Caco-2 (cell line): Measurements from ENCODE around the gene SNX24. TPM values are rescaled to one million over a fixed set of nuclear protein-coding genes. Genes with fewer than 3 reads are reported as not detected.

ENCODE experiments used
- BruUV-seq: library from RNA; stranded (reverse); fragments of 400-500 nt; replicated peaks from 2 replicates; lab custom pipeline; 2021; lab: Mats Ljungman, UMichigan
- CTCF ChIA-PET: fragments of 300-600 bp; sonication (Branson Sonifier 250); formaldehyde crosslinking; loops from one replicate; lab custom pipeline; 2022; ENCODE audit warnings: antibody characterized with exemption; lab: Charles Lee
- POLR2A ChIA-PET: fragments of 300-600 bp; sonication (Branson Sonifier 250); formaldehyde crosslinking; loops from one replicate; lab custom pipeline; 2022; ENCODE audit warnings: antibody characterized with exemption; lab: Charles Lee
- DNase-seq, 2 experiments: peaks; one replicate each; pipeline versions ENCODE4 v3.0.0 to v3.0.0-alpha.2; 2020 to 2022
- H3K27me3 ChIP-seq: replicated peaks from 2 replicates; pipeline ENCODE4 v1.6.0; 2011; ENCODE audit warnings: low read length; ENCODE audit not compliant: control insufficient read depth, insufficient read depth
- H3K36me3 ChIP-seq: 2 replicates; pipeline ENCODE4 v1.5.1; 2011; ENCODE audit warnings: low read length; ENCODE audit not compliant: control insufficient read depth, insufficient read depth
- H3K4me1 ChIP-seq: fragments of 250-450 bp; sonication (Bioruptor Pico); 2 replicates; pipeline ENCODE4 v1.5.1; 2020; ENCODE audit warnings: mild to moderate bottlenecking
- H3K4me3 ChIP-seq: 2 replicates; pipeline ENCODE4 v1.5.1; 2011; ENCODE audit warnings: low read depth, mild to moderate bottlenecking, control low read depth, low read length
- H3K9me3 ChIP-seq: fragments of 250-450 bp; sonication (Bioruptor Pico); 2 replicates; pipeline ENCODE4 v1.5.1; 2020; ENCODE audit warnings: mild to moderate bottlenecking, moderate library complexity
- H3K27ac Mint-ChIP-seq: one replicate; pipeline ENCODE4 v1.8.0; 2022; ENCODE audit warnings: mixed read lengths; ENCODE audit not compliant: unreplicated experiment
- H3K27me3 Mint-ChIP-seq: one replicate; pipeline ENCODE4 v1.8.0; 2022; ENCODE audit warnings: mixed read lengths; ENCODE audit not compliant: insufficient read depth, unreplicated experiment
- H3K36me3 Mint-ChIP-seq: one replicate; pipeline ENCODE4 v1.8.0; 2022; ENCODE audit warnings: mild to moderate bottlenecking, mixed read lengths; ENCODE audit not compliant: insufficient read depth, unreplicated experiment
- H3K4me1 Mint-ChIP-seq: one replicate; pipeline ENCODE4 v1.8.0; 2022; ENCODE audit warnings: low read depth, mixed read lengths; ENCODE audit not compliant: unreplicated experiment
- H3K4me3 Mint-ChIP-seq: one replicate; pipeline ENCODE4 v1.8.0; 2022; ENCODE audit warnings: mild to moderate bottlenecking, moderate library complexity, mixed read lengths; ENCODE audit not compliant: unreplicated experiment
- H3K9me3 Mint-ChIP-seq: one replicate; pipeline ENCODE4 v1.8.0; 2022; ENCODE audit warnings: mixed read lengths; ENCODE audit not compliant: unreplicated experiment
- intact Hi-C: fragments of 100-400 bp; cut with micrococcal nuclease; formaldehyde crosslinking; loops from one replicate; pipeline ENCODE4 v1.10.0; 2022; ENCODE audit not compliant: unreplicated experiment
- total RNA-seq: library from RNA; stranded (reverse); gene quantifications from 2 replicates; pipeline ENCODE4 v1.2.3, GENCODE V29; 2022
- TF ChIP-seq, protein P1 (sequence below), 2 experiments: fragments of 200-600 bp in 1 of 2; IDR thresholded peaks; 1 replicate in 1 of 2; 2 replicates in 1 of 2; pipeline versions ENCODE4 v1.5.1 to v1.8.0; 2011 to 2022; ENCODE audit warnings: antibody characterized with exemption in 1 of 2, control low read depth in 1 of 2, inconsistent platforms in 1 of 2, low read depth in 1 of 2, low read length in 1 of 2, mild to moderate bottlenecking in 1 of 2, moderate library complexity in 1 of 2; ENCODE audit not compliant: insufficient read depth in 1 of 2, severe bottlenecking in 1 of 2, unreplicated experiment in 1 of 2

The SNX24 gene
- total RNA-seq, 1 experiment from 2014 or later: 38.4 TPM

- peaks cover 9% of the 10 kb centered on the region for H3K4me1 Mint-ChIP-seq
- intact Hi-C loops: no loop called here
- H3K4me1 ChIP-seq: peaks cover 7% of the 10 kb centered on the region; the same call in 1 of the 2 replicates
- TF ChIP-seq, protein P1, sequence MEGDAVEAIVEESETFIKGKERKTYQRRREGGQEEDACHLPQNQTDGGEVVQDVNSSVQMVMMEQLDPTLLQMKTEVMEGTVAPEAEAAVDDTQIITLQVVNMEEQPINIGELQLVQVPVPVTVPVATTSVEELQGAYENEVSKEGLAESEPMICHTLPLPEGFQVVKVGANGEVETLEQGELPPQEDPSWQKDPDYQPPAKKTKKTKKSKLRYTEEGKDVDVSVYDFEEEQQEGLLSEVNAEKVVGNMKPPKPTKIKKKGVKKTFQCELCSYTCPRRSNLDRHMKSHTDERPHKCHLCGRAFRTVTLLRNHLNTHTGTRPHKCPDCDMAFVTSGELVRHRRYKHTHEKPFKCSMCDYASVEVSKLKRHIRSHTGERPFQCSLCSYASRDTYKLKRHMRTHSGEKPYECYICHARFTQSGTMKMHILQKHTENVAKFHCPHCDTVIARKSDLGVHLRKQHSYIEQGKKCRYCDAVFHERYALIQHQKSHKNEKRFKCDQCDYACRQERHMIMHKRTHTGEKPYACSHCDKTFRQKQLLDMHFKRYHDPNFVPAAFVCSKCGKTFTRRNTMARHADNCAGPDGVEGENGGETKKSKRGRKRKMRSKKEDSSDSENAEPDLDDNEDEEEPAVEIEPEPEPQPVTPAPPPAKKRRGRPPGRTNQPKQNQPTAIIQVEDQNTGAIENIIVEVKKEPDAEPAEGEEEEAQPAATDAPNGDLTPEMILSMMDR (IDR thresholded peaks at IDR 0.05; ENCODE audit: insufficient read depth in 1 of 2, low read depth in 1 of 2, low read length in 1 of 2, severe bottlenecking in 1 of 2, unreplicated experiment in 1 of 2): no peak
- POLR2A ChIA-PET: no interaction called here
- no peak for DNase-seq
- no peak overlapping the region for H3K4me3 Mint-ChIP-seq
- BruUV-seq: no TSS peak
- no peaks in the 10 kb centered on the region for H3K9me3 Mint-ChIP-seq
- CTCF ChIA-PET: no interaction called here
- H3K27ac Mint-ChIP-seq: no peak overlapping the region
- no peaks in the 10 kb centered on the region for H3K9me3 ChIP-seq
- no peak overlapping the region for H3K4me3 ChIP-seq
- H3K36me3 ChIP-seq: no peaks in the 10 kb centered on the region
- H3K27me3 Mint-ChIP-seq: no peaks in the 10 kb centered on the region
- H3K36me3 Mint-ChIP-seq: no peaks in the 10 kb centered on the region
- no peaks in the 10 kb centered on the region for H3K27me3 ChIP-seq
Measured at GRCh38 chr5:123033157-123033671, 187.8 kb downstream of the SNX24 start.

DNA sequence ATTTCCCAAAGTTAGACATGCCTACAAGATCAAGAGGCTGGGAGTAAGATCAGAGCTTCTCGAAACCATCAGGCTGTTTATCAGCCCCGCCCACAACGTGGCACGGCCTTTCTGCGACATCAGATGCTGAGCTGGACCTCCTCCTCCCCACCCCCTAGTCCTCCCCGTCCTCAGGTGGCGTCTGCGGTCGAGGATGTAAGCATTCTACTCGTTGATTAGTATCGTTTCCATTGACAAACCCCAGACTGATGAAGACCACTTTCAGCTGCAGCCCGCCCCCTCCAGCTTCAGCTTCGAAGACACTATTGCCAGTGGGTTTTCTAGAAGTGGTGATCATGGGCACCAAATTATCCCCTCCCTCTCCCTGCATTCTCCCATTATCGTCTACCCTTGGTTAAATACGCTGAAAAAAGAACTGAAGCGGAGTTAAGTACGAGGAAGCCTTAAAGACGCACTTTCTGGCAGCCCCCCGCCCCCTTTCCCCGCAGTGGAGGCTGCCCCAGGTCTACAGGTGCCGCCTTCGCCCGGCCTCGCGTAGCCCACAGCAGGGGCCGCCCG, 190.0 kb downstream of the SNX24 start:
- H3K27ac Mint-ChIP-seq: peak overlapping the region; percentile 2
- BruUV-seq: no TSS peak
- intact Hi-C loops: loop anchor here (5.0 kb wide), 1 partner anchor 52 kb away; the partner anchor contains the start of gene PRDM6
- CTCF ChIA-PET: interaction anchor here (1.2 kb wide), 1 partner anchor 388 kb away, joined by 3 read pairs; the partner anchor contains the start of gene CEP120
- Histone ChIP-seq H3K4me1 (peaks cover 7% of the 10 kb centered on the region; the same call in 1 of the 2 replicates), H3K4me3 (peak overlapping the region; percentile 87), H3K9me3 (no peaks in the 10 kb centered on the region), H3K36me3 (no peaks in the 10 kb centered on the region), H3K27me3 (no peaks in the 10 kb centered on the region)
- H3K9me3 Mint-ChIP-seq: no peaks in the 10 kb centered on the region
- H3K4me3 Mint-ChIP-seq: peak overlapping the region; percentile 81
- TF ChIP-seq, protein P1 (IDR thresholded peaks at IDR 0.05; ENCODE audit: insufficient read depth in 1 of 2, low read depth in 1 of 2, low read length in 1 of 2, severe bottlenecking in 1 of 2, unreplicated experiment in 1 of 2): peak in 1 of 2 experiments; percentile 9
- no peaks in the 10 kb centered on the region for H3K36me3 Mint-ChIP-seq
- H3K4me1 Mint-ChIP-seq: peaks cover 9% of the 10 kb centered on the region
- peak; percentile 60 to 65 for DNase-seq
- peaks cover 6% of the 10 kb centered on the region for H3K27me3 Mint-ChIP-seq
- POLR2A ChIA-PET: no interaction called here

DNA sequence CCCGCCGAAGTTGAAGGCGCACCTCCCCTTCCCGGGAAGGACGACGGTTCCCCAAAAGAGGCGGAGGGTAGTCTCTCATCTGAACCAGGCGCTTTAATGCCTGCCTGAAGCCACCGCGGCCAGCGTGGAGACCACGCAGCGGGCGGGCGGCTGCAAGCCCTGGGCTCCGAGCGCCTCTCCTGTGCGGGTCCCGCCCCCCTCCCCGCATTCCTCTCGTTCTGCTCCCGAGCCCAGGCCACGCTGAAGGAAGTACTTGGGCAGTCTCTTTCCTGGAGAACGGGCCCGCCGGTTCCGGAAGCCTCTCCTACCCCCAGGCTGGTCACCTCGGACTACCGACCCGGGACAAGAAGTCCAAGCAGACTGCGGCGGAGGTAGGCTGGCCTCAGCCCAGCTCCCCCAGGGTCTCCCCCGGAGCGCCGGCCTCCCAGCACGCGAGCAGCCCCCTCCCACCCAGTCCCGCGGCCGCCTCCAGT, 190.5 kb downstream of the SNX24 start:
- POLR2A ChIA-PET: no interaction called here
- no TSS peak for BruUV-seq
- no peaks in the 10 kb centered on the region for H3K9me3 ChIP-seq
- TF ChIP-seq, protein P1 (IDR thresholded peaks at IDR 0.05; ENCODE audit: insufficient read depth in 1 of 2, low read depth in 1 of 2, low read length in 1 of 2, severe bottlenecking in 1 of 2, unreplicated experiment in 1 of 2): no peak
- Mint-ChIP-seq H3K4me1 (peaks cover 9% of the 10 kb centered on the region), H3K9me3 (no peaks in the 10 kb centered on the region), H3K4me3 (peak overlapping the region; percentile 81), H3K36me3 (no peaks in the 10 kb centered on the region), H3K27ac (peak overlapping the region; percentile 2), H3K27me3 (peaks cover 6% of the 10 kb centered on the region)
- CTCF ChIA-PET: no interaction called here
- H3K4me3 ChIP-seq: peak overlapping the region; percentile 87
- H3K4me1 ChIP-seq: peaks cover 7% of the 10 kb centered on the region; the same call in 1 of the 2 replicates
- H3K36me3 ChIP-seq: no peaks in the 10 kb centered on the region
- intact Hi-C loops: loop anchor here (1.0 to 5.0 kb wide), 2 partner anchors 51 to 83 kb away; partner anchors contain the start of gene PRDM6
- DNase-seq: peak; percentile 68 to 70
- no peaks in the 10 kb centered on the region for H3K27me3 ChIP-seq
